Ishikawa (cell line): Measurements from ENCODE around the gene CCDC154.

Source experiments
- CEBPB ChIP-seq: IDR thresholded peaks from 2 replicates; pipeline ENCODE4 v1.6.1; 2012
- CREB1 ChIP-seq: IDR thresholded peaks from 2 replicates; pipeline ENCODE4 v1.6.1; 2012; ENCODE audit warnings: low read depth
- EGR1 ChIP-seq: IDR thresholded peaks from 2 replicates; pipeline ENCODE4 v1.6.1; 2012
- EP300 ChIP-seq: IDR thresholded peaks from 2 replicates; pipeline ENCODE4 v1.6.1; 2012; ENCODE audit warnings: borderline replicate concordance
- NFIC ChIP-seq: IDR thresholded peaks from 2 replicates; pipeline ENCODE4 v1.6.1; 2012
- RAD21 ChIP-seq: IDR thresholded peaks from 2 replicates; pipeline ENCODE4 v1.6.1; 2012; ENCODE audit warnings: low read depth
- TAF1 ChIP-seq: IDR thresholded peaks from 2 replicates; pipeline ENCODE4 v1.6.1; 2012; ENCODE audit warnings: low read depth, mild to moderate bottlenecking
- TEAD4 ChIP-seq: IDR thresholded peaks from 2 replicates; pipeline ENCODE4 v1.6.1; 2012
- YY1 ChIP-seq: IDR thresholded peaks from 2 replicates; pipeline ENCODE4 v1.6.1; 2012; ENCODE audit warnings: low read depth
- ZBTB7A ChIP-seq: IDR thresholded peaks from 2 replicates; pipeline ENCODE4 v1.6.1; 2012; ENCODE audit warnings: low read depth
- TF ChIP-seq, protein P1 (sequence below): IDR thresholded peaks from 2 replicates; pipeline ENCODE4 v1.6.1; 2012
- TF ChIP-seq, protein P2 (sequence below): IDR thresholded peaks from 2 replicates; pipeline ENCODE4 v1.6.1; 2012; ENCODE audit warnings: low read depth, mild to moderate bottlenecking

DNA sequence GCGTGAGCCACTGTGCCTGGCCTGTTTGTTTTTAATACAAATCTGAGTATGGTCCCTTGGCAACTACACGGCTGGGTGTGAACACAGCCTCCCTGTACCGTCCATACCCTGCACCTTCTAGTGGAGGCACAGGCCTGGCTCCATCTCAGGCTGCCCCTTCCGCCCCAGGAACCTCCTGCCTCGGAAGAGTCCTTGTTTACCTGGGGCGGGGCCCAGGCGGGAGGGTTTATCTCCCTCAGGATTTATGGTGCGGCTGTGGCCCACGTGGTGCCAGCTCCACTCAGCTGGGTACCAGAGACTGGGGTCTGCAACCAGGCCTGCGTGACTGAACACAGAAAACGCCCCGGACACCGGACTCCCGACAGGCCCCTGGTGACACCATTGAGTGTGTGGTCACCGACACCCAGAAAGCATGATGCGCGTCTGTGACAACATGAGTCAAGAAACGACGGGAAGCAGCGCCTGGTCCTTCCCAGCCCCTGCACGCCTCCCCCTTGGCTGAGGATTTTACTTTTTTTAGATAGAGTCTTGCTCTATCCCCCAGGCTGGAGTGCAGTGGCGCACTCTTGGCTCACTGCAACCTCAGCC, 48.8 kb downstream of the CCDC154 start:
- TF ChIP-seq NFIC (no peak), TAF1 (no peak), TEAD4 (no peak), EP300 (no peak), EGR1 (no peak), CEBPB (no peak), RAD21 (no peak), YY1 (no peak), CREB1 (no peak), ZBTB7A (no peak)
- TF ChIP-seq, protein P1, sequence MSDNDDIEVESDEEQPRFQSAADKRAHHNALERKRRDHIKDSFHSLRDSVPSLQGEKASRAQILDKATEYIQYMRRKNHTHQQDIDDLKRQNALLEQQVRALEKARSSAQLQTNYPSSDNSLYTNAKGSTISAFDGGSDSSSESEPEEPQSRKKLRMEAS: no peak
- TF ChIP-seq, protein P2, sequence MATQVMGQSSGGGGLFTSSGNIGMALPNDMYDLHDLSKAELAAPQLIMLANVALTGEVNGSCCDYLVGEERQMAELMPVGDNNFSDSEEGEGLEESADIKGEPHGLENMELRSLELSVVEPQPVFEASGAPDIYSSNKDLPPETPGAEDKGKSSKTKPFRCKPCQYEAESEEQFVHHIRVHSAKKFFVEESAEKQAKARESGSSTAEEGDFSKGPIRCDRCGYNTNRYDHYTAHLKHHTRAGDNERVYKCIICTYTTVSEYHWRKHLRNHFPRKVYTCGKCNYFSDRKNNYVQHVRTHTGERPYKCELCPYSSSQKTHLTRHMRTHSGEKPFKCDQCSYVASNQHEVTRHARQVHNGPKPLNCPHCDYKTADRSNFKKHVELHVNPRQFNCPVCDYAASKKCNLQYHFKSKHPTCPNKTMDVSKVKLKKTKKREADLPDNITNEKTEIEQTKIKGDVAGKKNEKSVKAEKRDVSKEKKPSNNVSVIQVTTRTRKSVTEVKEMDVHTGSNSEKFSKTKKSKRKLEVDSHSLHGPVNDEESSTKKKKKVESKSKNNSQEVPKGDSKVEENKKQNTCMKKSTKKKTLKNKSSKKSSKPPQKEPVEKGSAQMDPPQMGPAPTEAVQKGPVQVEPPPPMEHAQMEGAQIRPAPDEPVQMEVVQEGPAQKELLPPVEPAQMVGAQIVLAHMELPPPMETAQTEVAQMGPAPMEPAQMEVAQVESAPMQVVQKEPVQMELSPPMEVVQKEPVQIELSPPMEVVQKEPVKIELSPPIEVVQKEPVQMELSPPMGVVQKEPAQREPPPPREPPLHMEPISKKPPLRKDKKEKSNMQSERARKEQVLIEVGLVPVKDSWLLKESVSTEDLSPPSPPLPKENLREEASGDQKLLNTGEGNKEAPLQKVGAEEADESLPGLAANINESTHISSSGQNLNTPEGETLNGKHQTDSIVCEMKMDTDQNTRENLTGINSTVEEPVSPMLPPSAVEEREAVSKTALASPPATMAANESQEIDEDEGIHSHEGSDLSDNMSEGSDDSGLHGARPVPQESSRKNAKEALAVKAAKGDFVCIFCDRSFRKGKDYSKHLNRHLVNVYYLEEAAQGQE: no peak
